CD4-positive, alpha-beta T cell treated with Interleukin-17A for 4 hours (primary cell): ENCODE measurements around the gene FRRS1.
"Not testable (repeated sequence)": the region's sequence is repeated elsewhere in the genome, so short reads cannot be mapped to it uniquely, and the experiment has no call there.

Experiments
- DNase-seq: peaks from one replicate; pipeline ENCODE4 v3.0.0-alpha.2; 2020; ENCODE audit warnings: mixed read lengths

FRRS1 gene

GRCh38 chr1:99766378-99766800, at the start of gene FRRS1:
FRRS1 (minus strand) TSS chr1:99766635; CDS start chr1:99748768, 17,867 bp downstream.
- DNase-seq = peak; percentile 51

GRCh38 chr1:99814373-99814900, 48.0 kb upstream of the FRRS1 start:
- DNase-seq = no peak

GRCh38 chr1:99811747-99812146, 45.3 kb upstream of the FRRS1 start:
- no peak for DNase-seq

- no peak for DNase-seq
Measured at GRCh38 chr1:99811075-99811474, 44.6 kb upstream of the FRRS1 start.

- peak; percentile 44 for DNase-seq
Measured at GRCh38 chr1:99808391-99809115, 42.1 kb upstream of the FRRS1 start.

- no peak for DNase-seq
Measured at GRCh38 chr1:99806882-99807281, 40.4 kb upstream of the FRRS1 start.

- DNase-seq = no peak
Measured at GRCh38 chr1:99801584-99801983, 35.1 kb upstream of the FRRS1 start.

- DNase-seq = not testable (repeated sequence)
Measured at GRCh38 chr1:99793861-99794260, 27.4 kb upstream of the FRRS1 start.

GRCh38 chr1:99789715-99790114, 23.3 kb upstream of the FRRS1 start:
- no peak for DNase-seq

GRCh38 chr1:99788896-99789295, 22.5 kb upstream of the FRRS1 start:
- no peak for DNase-seq

GRCh38 chr1:99786751-99787501, 20.5 kb upstream of the FRRS1 start:
- no peak for DNase-seq

GRCh38 chr1:99784809-99785255, 18.4 kb upstream of the FRRS1 start:
- DNase-seq = no peak

GRCh38 chr1:99784143-99784542, 17.7 kb upstream of the FRRS1 start:
- DNase-seq = no peak

GRCh38 chr1:99782920-99783319, 16.5 kb upstream of the FRRS1 start:
- no peak for DNase-seq

GRCh38 chr1:99782397-99782796, 16.0 kb upstream of the FRRS1 start:
- DNase-seq = no peak

GRCh38 chr1:99781798-99782197, 15.4 kb upstream of the FRRS1 start:
- no peak for DNase-seq

GRCh38 chr1:99777752-99778151, 11.3 kb upstream of the FRRS1 start:
- no peak for DNase-seq

GRCh38 chr1:99776120-99776519, 9.7 kb upstream of the FRRS1 start:
- DNase-seq = no peak

- no peak for DNase-seq
Measured at GRCh38 chr1:99772809-99773208, 6.4 kb upstream of the FRRS1 start.

- DNase-seq = no peak
Measured at GRCh38 chr1:99771513-99771918, 5.1 kb upstream of the FRRS1 start.

GRCh38 chr1:99768524-99769245, 2.2 kb upstream of the FRRS1 start:
- DNase-seq = no peak

- DNase-seq = no peak
Measured at GRCh38 chr1:99768104-99768503, 1.7 kb upstream of the FRRS1 start.

GRCh38 chr1:99764909-99765308, 1.5 kb downstream of the FRRS1 start:
- DNase-seq = no peak
